ENCODE data around the gene LEMD1. TPM values are rescaled to one million over a fixed set of nuclear protein-coding genes. Genes with fewer than 3 reads are reported as not detected.
"Not testable (repeated sequence)": the region's sequence is repeated elsewhere in the genome, so short reads cannot be mapped to it uniquely, and the experiment has no call there.

Gene LEMD1
- total RNA-seq, 2 donors from 2014 or later = 3.1 TPM; not detected in 1

- no peaks in the 10 kb centered on the region for H3K9me3 Mint-ChIP-seq
- peaks cover 16% of the 10 kb centered on the region for H3K4me1 Mint-ChIP-seq (ENCODE audit: low read depth)
- no peak overlapping the region for H3K27ac Mint-ChIP-seq
- H3K4me3 Mint-ChIP-seq = no peak overlapping the region
- no peaks in the 10 kb centered on the region for H3K36me3 Mint-ChIP-seq (ENCODE audit: insufficient read depth in 2 of 2)
- H3K27me3 Mint-ChIP-seq (ENCODE audit: low read depth) = peaks cover 36% of the 10 kb centered on the region
- ATAC-seq (replicated peaks in 1 of 2) (no peak), DNase-seq (no peak)
These were observed 45.9 kb downstream of the LEMD1 start for GRCh38 chr1:205375835-205376545.

- H3K4me1 Mint-ChIP-seq (ENCODE audit: low read depth) = peaks cover 16% of the 10 kb centered on the region
- no peaks in the 10 kb centered on the region for H3K36me3 Mint-ChIP-seq (ENCODE audit: insufficient read depth in 2 of 2)
- H3K9me3 Mint-ChIP-seq = no peaks in the 10 kb centered on the region
- DNase-seq (no peak), ATAC-seq (replicated peaks in 1 of 2) (no peak)
- H3K27ac Mint-ChIP-seq = no peak overlapping the region
- H3K4me3 Mint-ChIP-seq = no peak overlapping the region
- H3K27me3 Mint-ChIP-seq (ENCODE audit: low read depth) = peaks cover 36% of the 10 kb centered on the region
These were observed 47.4 kb downstream of the LEMD1 start for GRCh38 chr1:205374210-205375078.

GRCh38 chr1:205373798-205374175 is 48.1 kb downstream of the LEMD1 start:
- Mint-ChIP-seq H3K4me3 (no peak overlapping the region), H3K27ac (no peak overlapping the region), H3K27me3 (ENCODE audit: low read depth) (peaks cover 34% of the 10 kb centered on the region), H3K36me3 (ENCODE audit: insufficient read depth in 2 of 2) (no peaks in the 10 kb centered on the region), H3K4me1 (ENCODE audit: low read depth) (peaks cover 16% of the 10 kb centered on the region), H3K9me3 (no peaks in the 10 kb centered on the region)
- DNase-seq (no peak), ATAC-seq (replicated peaks in 1 of 2) (no peak)

- peaks cover 16% of the 10 kb centered on the region for H3K4me1 Mint-ChIP-seq (ENCODE audit: low read depth)
- no peak overlapping the region for H3K27ac Mint-ChIP-seq
- H3K36me3 Mint-ChIP-seq (ENCODE audit: insufficient read depth in 2 of 2) = no peaks in the 10 kb centered on the region
- ATAC-seq (replicated peaks in 1 of 2) (no peak), DNase-seq (no peak)
- H3K4me3 Mint-ChIP-seq = no peak overlapping the region
- H3K9me3 Mint-ChIP-seq = no peaks in the 10 kb centered on the region
- peaks cover 33% of the 10 kb centered on the region for H3K27me3 Mint-ChIP-seq (ENCODE audit: low read depth)
These were observed 48.6 kb downstream of the LEMD1 start for GRCh38 chr1:205373022-205373797.

- Mint-ChIP-seq H3K27me3 (ENCODE audit: low read depth) (peaks cover 33% of the 10 kb centered on the region), H3K27ac (no peak overlapping the region)
These were observed 49.8 kb downstream of the LEMD1 start for GRCh38 chr1:205371871-205372660.

GRCh38 chr1:205370780-205371179 is 51.1 kb downstream of the LEMD1 start:
- no peak overlapping the region for H3K4me3 Mint-ChIP-seq
- peaks cover 21% of the 10 kb centered on the region for H3K27me3 Mint-ChIP-seq (ENCODE audit: low read depth)
- DNase-seq = no peak
- peaks cover 16% of the 10 kb centered on the region for H3K4me1 Mint-ChIP-seq (ENCODE audit: low read depth)
- H3K27ac Mint-ChIP-seq = no peak overlapping the region
- H3K9me3 Mint-ChIP-seq = no peaks in the 10 kb centered on the region
- H3K36me3 Mint-ChIP-seq (ENCODE audit: insufficient read depth in 2 of 2) = no peaks in the 10 kb centered on the region
- ATAC-seq (replicated peaks in 1 of 2) = no peak

More at GRCh38 chr1:205371871-205372660, 49.8 kb downstream of the LEMD1 start:
- ATAC-seq (replicated peaks in 1 of 2) (no peak), DNase-seq (no peak)
- Mint-ChIP-seq H3K4me3 (no peak overlapping the region), H3K4me1 (ENCODE audit: low read depth) (peaks cover 16% of the 10 kb centered on the region), H3K36me3 (ENCODE audit: insufficient read depth in 2 of 2) (no peaks in the 10 kb centered on the region), H3K9me3 (no peaks in the 10 kb centered on the region)

- Mint-ChIP-seq H3K27me3 (ENCODE audit: low read depth) (peaks cover 19% of the 10 kb centered on the region), H3K4me1 (ENCODE audit: low read depth) (peaks cover 10% of the 10 kb centered on the region), H3K27ac (no peak overlapping the region), H3K4me3 (no peak overlapping the region), H3K36me3 (ENCODE audit: insufficient read depth in 2 of 2) (no peaks in the 10 kb centered on the region), H3K9me3 (no peaks in the 10 kb centered on the region)
- no peak for ATAC-seq (replicated peaks in 1 of 2)
- DNase-seq = no peak
These were observed 52.1 kb downstream of the LEMD1 start for GRCh38 chr1:205369701-205370123.

DNA sequence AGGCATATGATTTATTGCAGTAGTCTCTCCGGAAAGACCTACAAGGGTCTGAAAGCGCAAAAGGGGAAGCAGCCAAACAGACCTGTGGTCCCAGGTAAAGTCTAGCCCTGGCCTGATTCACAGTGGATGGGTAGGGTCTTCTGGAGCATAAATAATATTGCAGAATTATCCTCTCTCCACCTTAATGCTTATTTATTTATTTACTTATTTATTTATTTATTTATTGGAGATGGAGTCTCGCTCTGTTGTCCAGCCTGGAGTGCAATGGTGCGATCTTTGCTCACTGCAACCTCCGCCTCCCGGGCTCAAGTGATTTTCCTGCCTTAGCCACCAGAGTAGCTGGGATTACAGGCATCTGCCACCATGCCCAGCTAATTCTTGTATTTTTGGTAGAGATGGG is 53.4 kb downstream of the LEMD1 start:
- no peaks in the 10 kb centered on the region for H3K9me3 Mint-ChIP-seq
- peaks cover 9% of the 10 kb centered on the region for H3K27me3 Mint-ChIP-seq (ENCODE audit: low read depth)
- no peaks in the 10 kb centered on the region for H3K36me3 Mint-ChIP-seq (ENCODE audit: insufficient read depth in 2 of 2)
- no peak for ATAC-seq (replicated peaks in 1 of 2)
- no peak overlapping the region for H3K4me3 Mint-ChIP-seq
- H3K4me1 Mint-ChIP-seq (ENCODE audit: low read depth) = no peaks in the 10 kb centered on the region
- no peak overlapping the region for H3K27ac Mint-ChIP-seq
- no peak for DNase-seq

DNA sequence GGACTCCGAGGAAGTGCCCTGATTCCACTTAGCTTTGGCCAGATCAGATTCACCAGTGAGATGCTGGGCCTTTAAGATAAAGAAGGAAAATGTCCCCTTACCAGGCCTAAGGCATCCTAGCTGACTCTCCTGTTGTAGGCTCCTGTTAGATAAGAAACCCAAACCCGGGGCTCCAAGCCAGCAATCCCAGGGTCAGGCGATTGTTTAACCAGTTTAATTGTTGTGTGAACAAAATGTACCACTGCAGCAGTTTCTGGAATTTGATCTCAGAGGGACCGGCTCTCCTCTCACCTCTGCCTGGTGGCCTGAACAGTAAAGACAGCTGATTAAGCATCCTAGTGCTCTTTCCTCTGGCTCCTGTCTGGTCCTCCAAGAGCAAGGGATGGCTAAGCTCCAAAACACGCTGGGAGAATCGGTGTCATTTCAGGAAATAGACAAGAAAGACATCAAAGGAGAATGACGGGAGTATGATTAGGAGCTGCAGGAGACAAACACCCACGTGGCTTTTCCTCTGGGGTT is 55.9 kb downstream of the LEMD1 start:
- no peaks in the 10 kb centered on the region for H3K9me3 Mint-ChIP-seq
- peaks cover 5% of the 10 kb centered on the region for H3K27me3 Mint-ChIP-seq (ENCODE audit: low read depth)
- ATAC-seq (replicated peaks in 1 of 2) = no peak
- DNase-seq = no peak
- H3K4me1 Mint-ChIP-seq (ENCODE audit: low read depth) = no peaks in the 10 kb centered on the region
- H3K36me3 Mint-ChIP-seq (ENCODE audit: insufficient read depth in 2 of 2) = no peaks in the 10 kb centered on the region
- H3K4me3 Mint-ChIP-seq = no peak overlapping the region
- H3K27ac Mint-ChIP-seq = no peak overlapping the region

DNA sequence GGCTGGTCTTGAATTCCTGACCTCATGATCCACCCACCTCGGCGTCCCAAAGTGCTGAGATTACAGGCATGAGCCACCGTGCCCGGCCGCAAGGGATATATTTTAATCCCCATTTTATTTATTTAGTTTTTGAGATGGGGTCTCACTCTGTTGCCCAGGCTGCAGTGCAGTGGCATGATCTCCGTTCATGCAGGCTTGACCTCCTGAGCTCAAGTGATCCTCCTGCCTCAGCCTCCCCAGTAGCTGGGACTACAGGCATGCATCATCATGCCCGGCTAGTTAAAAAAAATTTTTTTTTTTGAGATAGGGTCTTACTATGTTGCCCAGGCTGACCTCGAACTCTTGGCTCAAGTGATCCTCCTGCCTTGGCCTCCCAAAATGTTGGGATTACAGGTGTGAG is 56.8 kb downstream of the LEMD1 start:
- H3K9me3 Mint-ChIP-seq; H3K27ac Mint-ChIP-seq; H3K4me3 Mint-ChIP-seq; ATAC-seq (replicated peaks in 1 of 2); H3K36me3 Mint-ChIP-seq (ENCODE audit: insufficient read depth in 2 of 2); H3K4me1 Mint-ChIP-seq (ENCODE audit: low read depth); H3K27me3 Mint-ChIP-seq (ENCODE audit: low read depth); DNase-seq: not testable (repeated sequence)

- H3K4me1 Mint-ChIP-seq (ENCODE audit: low read depth) = no peaks in the 10 kb centered on the region
- H3K36me3 Mint-ChIP-seq (ENCODE audit: insufficient read depth in 2 of 2) = no peaks in the 10 kb centered on the region
- H3K9me3 Mint-ChIP-seq = no peaks in the 10 kb centered on the region
- ATAC-seq (replicated peaks in 1 of 2) = no peak
- no peak overlapping the region for H3K27ac Mint-ChIP-seq
- H3K4me3 Mint-ChIP-seq = no peak overlapping the region
- peaks cover 24% of the 10 kb centered on the region for H3K27me3 Mint-ChIP-seq (ENCODE audit: low read depth)
- no peak for DNase-seq
These were observed 61.0 kb downstream of the LEMD1 start for GRCh38 chr1:205360891-205361290.

DNA sequence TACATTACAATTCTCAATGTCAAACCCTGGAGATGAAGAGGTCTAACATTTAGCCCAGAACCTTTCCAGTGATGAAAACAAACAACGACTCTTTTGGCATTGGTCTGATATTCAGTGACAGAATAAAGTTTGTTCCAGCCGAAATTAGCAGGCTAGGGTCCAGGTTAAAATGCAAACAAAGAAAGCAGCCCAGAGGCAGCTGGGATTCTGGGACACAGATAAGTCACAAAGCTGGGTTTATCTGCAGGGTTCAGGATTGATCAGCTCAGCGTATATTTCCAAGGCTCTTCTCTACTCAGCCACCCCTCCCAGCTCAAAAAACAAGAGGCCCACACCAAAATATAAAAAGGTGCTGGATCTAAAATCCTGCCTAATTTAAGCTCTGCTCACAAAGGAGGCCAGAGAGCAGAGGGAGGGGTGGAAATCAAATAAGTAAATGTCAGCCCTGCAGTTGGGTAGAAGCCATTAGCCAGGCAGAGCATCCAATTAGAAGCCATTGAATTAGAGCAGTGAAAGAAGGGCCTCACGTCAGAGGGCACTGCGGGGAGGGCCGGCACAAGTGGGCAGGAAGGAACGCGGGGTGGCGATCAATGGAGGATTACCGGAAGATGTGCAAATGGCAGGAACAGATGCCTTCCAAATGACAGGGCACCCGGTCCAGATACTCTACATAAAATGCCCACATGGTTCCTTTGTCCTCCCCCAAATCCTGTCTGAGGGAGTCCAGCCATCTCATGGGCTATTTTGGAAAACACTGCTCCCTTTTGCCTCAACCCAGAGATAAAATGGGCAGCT is 61.9 kb downstream of the LEMD1 start:
- Mint-ChIP-seq H3K27me3 (ENCODE audit: low read depth) (peaks cover 24% of the 10 kb centered on the region), H3K4me3 (no peak overlapping the region), H3K9me3 (no peaks in the 10 kb centered on the region), H3K4me1 (ENCODE audit: low read depth) (no peaks in the 10 kb centered on the region), H3K27ac (no peak overlapping the region), H3K36me3 (ENCODE audit: insufficient read depth in 2 of 2) (no peaks in the 10 kb centered on the region)
- DNase-seq (no peak), ATAC-seq (replicated peaks in 1 of 2) (no peak)

Data from activated T-cell treated with anti-CD3 and anti-CD28 coated beads, Interleukin-2, amount 50 U/mL, for 72 hours (primary cell).